H9 (cell line): Measurements from ENCODE around the gene NRG2. TPM values are rescaled to one million over a fixed set of nuclear protein-coding genes. Genes with fewer than 3 reads are reported as not detected.

Experiments
- DNase-seq: peaks from one replicate; pipeline ENCODE4 v3.0.0-alpha.2; 2017
- H2AFZ ChIP-seq: one replicate; pipeline ENCODE4 v1.6.1; 2013; ENCODE audit warnings: mild to moderate bottlenecking, low read length, control low read depth, moderate library complexity
- H2AK5ac ChIP-seq: 2 replicates; pipeline ENCODE4 v1.6.1; 2013; ENCODE audit warnings: low read length, control low read depth, mixed read lengths; ENCODE audit not compliant: insufficient read length
- H2BK120ac ChIP-seq: one replicate; pipeline ENCODE4 v1.6.1; 2013; ENCODE audit warnings: low read depth, mild to moderate bottlenecking, low read length, control low read depth, inconsistent platforms; ENCODE audit not compliant: poor library complexity, severe bottlenecking
- H2BK12ac ChIP-seq: 2 replicates; pipeline ENCODE4 v1.6.1; 2013; ENCODE audit warnings: low read length, control low read depth, mixed read lengths, low read depth; ENCODE audit not compliant: insufficient read length
- H2BK15ac ChIP-seq: 2 replicates; pipeline ENCODE4 v1.6.1; 2013; ENCODE audit warnings: low read depth, low read length, control low read depth
- H2BK20ac ChIP-seq: one replicate; pipeline ENCODE4 v1.6.1; 2013; ENCODE audit warnings: low read depth, mild to moderate bottlenecking, low read length, control low read depth, inconsistent platforms; ENCODE audit not compliant: poor library complexity, severe bottlenecking
- H2BK5ac ChIP-seq: 2 replicates; pipeline ENCODE4 v1.6.1; 2013; ENCODE audit warnings: low read length, control low read depth, mixed read lengths; ENCODE audit not compliant: insufficient read length
- H3K14ac ChIP-seq: 2 replicates; pipeline ENCODE4 v1.6.1; 2013; ENCODE audit warnings: low read length, control low read depth; ENCODE audit not compliant: insufficient read depth
- H3K18ac ChIP-seq: 2 replicates; pipeline ENCODE4 v1.6.1; 2013; ENCODE audit warnings: low read depth, mild to moderate bottlenecking, mixed read lengths, low read length, control low read depth; ENCODE audit not compliant: insufficient read length
- H3K23ac ChIP-seq: 2 replicates; pipeline ENCODE4 v1.6.1; 2013; ENCODE audit warnings: low read length, control low read depth, mixed read lengths, low read depth; ENCODE audit not compliant: insufficient read length
- H3K23me2 ChIP-seq: 2 replicates; pipeline ENCODE4 v1.6.1; 2013; ENCODE audit warnings: low read depth, mild to moderate bottlenecking, mixed read lengths, low read length, control low read depth; ENCODE audit not compliant: insufficient read length, poor library complexity, severe bottlenecking
- H3K27ac ChIP-seq: 2 replicates; pipeline ENCODE4 v1.5.1; 2013; ENCODE audit warnings: low read length, control low read depth, mixed read lengths, low read depth; ENCODE audit not compliant: insufficient read length
- H3K27me3 ChIP-seq: 2 replicates; pipeline ENCODE4 v1.6.1; 2013; ENCODE audit warnings: low read length, control low read depth, inconsistent platforms; ENCODE audit not compliant: insufficient read depth
- H3K4ac ChIP-seq: 2 replicates; pipeline ENCODE4 v1.6.1; 2013; ENCODE audit warnings: low read depth, mild to moderate bottlenecking, control low read depth, inconsistent platforms, low read length, moderate library complexity
- H3K4me1 ChIP-seq: 2 replicates; pipeline ENCODE4 v1.6.1; 2013; ENCODE audit warnings: low read length, control low read depth, inconsistent platforms; ENCODE audit not compliant: insufficient read depth
- H3K4me2 ChIP-seq: 2 replicates; pipeline ENCODE4 v1.6.1; 2013; ENCODE audit warnings: low read length, control low read depth, mixed read lengths; ENCODE audit not compliant: insufficient read length, insufficient read depth
- H3K56ac ChIP-seq: 2 replicates; pipeline ENCODE4 v1.6.1; 2013; ENCODE audit warnings: low read depth, mild to moderate bottlenecking, mixed read lengths, low read length, control low read depth; ENCODE audit not compliant: insufficient read length
- H3K79me1 ChIP-seq: 2 replicates; pipeline ENCODE4 v1.6.1; 2013; ENCODE audit warnings: low read depth, mild to moderate bottlenecking, moderate library complexity, low read length, control low read depth, inconsistent platforms; ENCODE audit not compliant: insufficient read depth, poor library complexity, severe bottlenecking
- H3K79me2 ChIP-seq: 2 replicates; pipeline ENCODE4 v1.6.1; 2013; ENCODE audit warnings: low read length, control low read depth, inconsistent platforms; ENCODE audit not compliant: insufficient read depth
- H3K9ac ChIP-seq: 2 replicates; pipeline ENCODE4 v1.6.1; 2013; ENCODE audit warnings: low read length, control low read depth, mixed read lengths; ENCODE audit not compliant: insufficient read length; ENCODE audit errors: extremely low read depth
- H3K9me3 ChIP-seq: one replicate; pipeline ENCODE4 v1.6.1; 2013; ENCODE audit warnings: low read depth, low read length, inconsistent platforms; ENCODE audit not compliant: control insufficient read depth
- H3T11ph ChIP-seq: one replicate; pipeline ENCODE4 v1.6.1; 2013; ENCODE audit warnings: mild to moderate bottlenecking, low read length, control low read depth, inconsistent platforms
- H4K20me1 ChIP-seq: one replicate; pipeline ENCODE4 v1.6.1; 2013; ENCODE audit not compliant: control insufficient read depth, insufficient read length, insufficient read depth
- H4K5ac ChIP-seq: 2 replicates; pipeline ENCODE4 v1.6.1; 2013; ENCODE audit warnings: low read depth, mild to moderate bottlenecking, mixed read lengths, low read length, control low read depth; ENCODE audit not compliant: insufficient read length
- H4K8ac ChIP-seq: replicated peaks from 2 replicates; pipeline ENCODE4 v1.6.1; 2013; ENCODE audit warnings: low read length, control low read depth, mixed read lengths, low read depth; ENCODE audit not compliant: insufficient read length
- H4K91ac ChIP-seq: 2 replicates; pipeline ENCODE4 v1.6.1; 2013; ENCODE audit warnings: low read depth, mild to moderate bottlenecking, moderate library complexity, mixed read lengths, low read length, control low read depth; ENCODE audit not compliant: insufficient read length
- H3K27ac Mint-ChIP-seq, 3 experiments: 2 replicates in 2 of 3; 3 replicates in 1 of 3; pipeline ENCODE4 v1.8.0; 2020 to 2021; ENCODE audit warnings: mixed read lengths in 3 of 3, mild to moderate bottlenecking in 1 of 3, moderate library complexity in 1 of 3
- H3K27me3 Mint-ChIP-seq: 2 replicates; pipeline ENCODE4 v1.8.0; 2021; ENCODE audit warnings: low read depth, mild to moderate bottlenecking, moderate library complexity, mixed read lengths
- H3K36me3 Mint-ChIP-seq, 3 experiments: 2 replicates in 2 of 3; 3 replicates in 1 of 3; pipeline ENCODE4 v1.8.0; 2020 to 2021; ENCODE audit warnings: low read depth in 3 of 3, mixed read lengths in 3 of 3; ENCODE audit not compliant: insufficient read depth in 1 of 3
- H3K4me1 Mint-ChIP-seq, 2 experiments: 2 replicates each; pipeline ENCODE4 v1.8.0; 2020; ENCODE audit warnings: mixed read lengths in 2 of 2
- H3K4me3 Mint-ChIP-seq, 2 experiments: 2 replicates in 1 of 2; 3 replicates in 1 of 2; pipeline ENCODE4 v1.8.0; 2020 to 2021; ENCODE audit warnings: mild to moderate bottlenecking in 2 of 2, mixed read lengths in 2 of 2, moderate library complexity in 1 of 2
- H3K9me3 Mint-ChIP-seq, 2 experiments: 2 replicates in 1 of 2; 3 replicates in 1 of 2; pipeline ENCODE4 v1.8.0; 2020; ENCODE audit warnings: mild to moderate bottlenecking in 2 of 2, mixed read lengths in 2 of 2, moderate library complexity in 1 of 2
- WGBS: extraction: QIAGEN DNeasy Blood & Tissue Kit; methylation state at CpG from one replicate; pipeline ENCODE4 v1.1.7; 2013; ENCODE audit warnings: missing lambda C conversion rate, low lambda C conversion rate, mixed read lengths; ENCODE audit not compliant: insufficient read length; ENCODE audit errors: extremely low coverage; 5-methylcytosine and 5-hydroxymethylcytosine counted together
- total RNA-seq: library from RNA; stranded (reverse); gene quantifications from 2 replicates; pipeline ENCODE4 v1.2.1, GENCODE V29; 2021
- TF ChIP-seq, protein P1 (sequence below): fragments of 200-600 bp; sonication (generic); conservative IDR thresholded peaks from 3 replicates; pipeline ENCODE4 v1.8.0; 2021; ENCODE audit warnings: antibody characterized with exemption, mild to moderate bottlenecking

The NRG2 gene
- total RNA-seq, 1 experiment from 2014 or later, result not detected

DNA sequence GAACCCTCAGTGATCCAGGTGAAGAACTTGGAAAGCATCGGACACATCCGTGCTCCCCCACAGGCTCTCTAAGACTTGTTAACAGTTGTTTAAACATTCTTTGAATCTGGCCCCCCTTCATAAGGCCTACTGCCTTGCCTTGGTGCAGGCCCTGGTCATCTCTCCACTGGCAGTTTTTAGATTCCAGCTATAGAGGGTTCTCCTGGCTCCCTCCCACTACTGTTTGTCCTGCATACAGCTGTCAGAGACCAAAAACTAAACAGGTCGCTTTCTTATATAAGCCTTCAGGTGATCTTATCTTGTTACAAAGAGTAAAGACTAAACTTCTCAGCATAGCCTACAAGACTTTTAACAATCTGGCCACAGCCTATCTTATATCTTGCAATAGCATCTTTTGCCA lies 32.3 kb downstream of the NRG2 start:
- no peaks in the 10 kb centered on the region for H3K9me3 ChIP-seq
- no peak overlapping the region for H3K23ac ChIP-seq
- DNase-seq, result no peak
- H2AK5ac ChIP-seq, result no peak overlapping the region
- no peaks in the 10 kb centered on the region for H3K79me1 ChIP-seq
- no peak overlapping the region for H3K4ac ChIP-seq
- no peak overlapping the region for H2AFZ ChIP-seq
- H2BK15ac ChIP-seq, result no peak overlapping the region
- TF ChIP-seq, protein P1, sequence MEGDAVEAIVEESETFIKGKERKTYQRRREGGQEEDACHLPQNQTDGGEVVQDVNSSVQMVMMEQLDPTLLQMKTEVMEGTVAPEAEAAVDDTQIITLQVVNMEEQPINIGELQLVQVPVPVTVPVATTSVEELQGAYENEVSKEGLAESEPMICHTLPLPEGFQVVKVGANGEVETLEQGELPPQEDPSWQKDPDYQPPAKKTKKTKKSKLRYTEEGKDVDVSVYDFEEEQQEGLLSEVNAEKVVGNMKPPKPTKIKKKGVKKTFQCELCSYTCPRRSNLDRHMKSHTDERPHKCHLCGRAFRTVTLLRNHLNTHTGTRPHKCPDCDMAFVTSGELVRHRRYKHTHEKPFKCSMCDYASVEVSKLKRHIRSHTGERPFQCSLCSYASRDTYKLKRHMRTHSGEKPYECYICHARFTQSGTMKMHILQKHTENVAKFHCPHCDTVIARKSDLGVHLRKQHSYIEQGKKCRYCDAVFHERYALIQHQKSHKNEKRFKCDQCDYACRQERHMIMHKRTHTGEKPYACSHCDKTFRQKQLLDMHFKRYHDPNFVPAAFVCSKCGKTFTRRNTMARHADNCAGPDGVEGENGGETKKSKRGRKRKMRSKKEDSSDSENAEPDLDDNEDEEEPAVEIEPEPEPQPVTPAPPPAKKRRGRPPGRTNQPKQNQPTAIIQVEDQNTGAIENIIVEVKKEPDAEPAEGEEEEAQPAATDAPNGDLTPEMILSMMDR, result no peak
- H2BK20ac ChIP-seq, result no peak overlapping the region
- H3K27ac ChIP-seq, result no peak overlapping the region
- Mint-ChIP-seq H3K4me1 (no peaks in the 10 kb centered on the region), H3K36me3 (no peaks in the 10 kb centered on the region), H3K9me3 (no peaks in the 10 kb centered on the region), H3K4me3 (no peak overlapping the region), H3K27ac (no peak overlapping the region), H3K27me3 (peaks cover 33% of the 10 kb centered on the region)
- H3K56ac ChIP-seq, result no peak overlapping the region
- H4K5ac ChIP-seq, result no peak overlapping the region
- no CpG with 5 or more reads among the region's 3 CpGs for WGBS
- no peak overlapping the region for H4K91ac ChIP-seq
- H4K20me1 ChIP-seq, result no peaks in the 10 kb centered on the region
- H3K14ac ChIP-seq, result no peak overlapping the region
- H3K4me1 ChIP-seq, result no peaks in the 10 kb centered on the region
- no peak overlapping the region for H3T11ph ChIP-seq
- no peak overlapping the region for H4K8ac ChIP-seq
- H3K18ac ChIP-seq, result no peak overlapping the region
- no peak overlapping the region for H2BK5ac ChIP-seq
- no peak overlapping the region for H3K4me2 ChIP-seq
- H2BK12ac ChIP-seq, result no peak overlapping the region
- H3K79me2 ChIP-seq, result no peaks in the 10 kb centered on the region
- H3K23me2 ChIP-seq, result no peaks in the 10 kb centered on the region
- no peaks in the 10 kb centered on the region for H3K27me3 ChIP-seq
- no peak overlapping the region for H2BK120ac ChIP-seq
- no peak overlapping the region for H3K9ac ChIP-seq
